Stimulated activated CD8-positive, alpha-beta memory T cell treated with anti-CD3 and anti-CD28 coated beads, Interleukin-15, amount 100 ng/mL, for 48 hours (primary cell): Measurements from ENCODE around the gene LIX1.
A peak's percentile ranks its signal among the peaks of the same experiment; 100 is the strongest.
"Not testable (repeated sequence)": the region's sequence is repeated elsewhere in the genome, so short reads cannot be mapped to it uniquely, and the experiment has no call there.

Source experiments
- DNase-seq, 2 donors: peaks; one replicate each; pipeline ENCODE4 v3.0.0-alpha.2; 2020; ENCODE audit warnings: low read depth in 2 of 2

The LIX1 gene

GRCh38 chr5:97141539-97141938 lies 872 bp downstream of the LIX1 start:
- DNase-seq = no peak

DNA sequence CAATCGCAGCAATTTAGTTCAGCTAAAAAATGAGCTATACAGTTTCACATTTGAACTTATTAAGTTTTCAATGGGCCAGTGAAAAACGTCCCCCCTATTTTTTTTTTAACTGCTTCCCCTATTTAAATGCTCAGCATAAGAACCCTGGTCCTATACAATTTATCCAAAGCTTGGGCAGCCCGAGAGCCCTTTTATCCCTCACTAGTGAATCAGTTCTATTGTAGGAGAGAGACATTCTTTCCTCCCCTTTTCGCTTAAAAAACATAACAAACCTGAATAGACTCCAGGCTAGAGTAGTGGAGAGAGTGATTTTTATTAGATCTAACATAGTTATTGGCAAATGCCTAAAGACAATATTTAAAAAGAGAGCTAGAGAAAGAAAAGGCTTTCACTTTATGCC lies 1.4 kb downstream of the LIX1 start:
- DNase-seq = no peak

DNA sequence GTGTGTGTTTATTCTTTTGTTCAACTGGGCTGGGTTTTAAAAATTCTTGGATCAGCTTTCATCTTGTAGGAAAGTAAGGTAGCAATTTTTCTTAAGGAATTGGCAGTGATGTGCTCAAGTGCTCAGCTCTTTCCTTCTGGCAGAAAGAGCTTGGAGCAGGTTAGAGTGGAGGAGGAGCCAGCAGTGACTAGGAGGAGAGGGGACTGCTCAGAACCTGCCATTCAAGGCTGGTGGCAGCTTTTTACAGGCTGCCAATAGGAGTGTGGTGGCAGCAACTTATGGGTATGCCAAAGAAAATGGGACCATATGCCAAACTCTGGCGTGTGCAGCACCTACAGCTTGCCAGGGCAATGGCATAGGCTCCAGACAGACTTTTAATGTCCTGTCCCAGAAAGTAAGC lies 2.2 kb downstream of the LIX1 start:
- DNase-seq = not testable (repeated sequence)

DNA sequence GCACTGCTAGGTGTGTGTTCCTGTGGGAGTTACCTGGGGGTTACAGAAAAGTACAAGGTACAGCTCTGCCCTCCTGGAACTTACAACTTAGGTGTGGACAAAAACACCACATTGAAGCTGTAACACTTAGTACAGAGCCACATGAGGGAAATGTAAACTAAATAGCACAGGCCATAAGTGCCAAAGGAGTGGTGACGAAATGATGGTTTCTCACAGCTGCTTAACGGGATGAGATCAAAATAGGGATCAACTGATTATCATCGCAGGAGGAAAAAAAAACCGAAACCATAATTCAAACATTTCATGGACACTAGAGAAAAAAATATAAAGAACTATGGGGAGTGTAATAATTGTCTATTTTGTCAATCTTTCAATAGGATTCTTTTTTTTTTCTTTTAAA lies 5.9 kb downstream of the LIX1 start:
- DNase-seq = no peak

DNA sequence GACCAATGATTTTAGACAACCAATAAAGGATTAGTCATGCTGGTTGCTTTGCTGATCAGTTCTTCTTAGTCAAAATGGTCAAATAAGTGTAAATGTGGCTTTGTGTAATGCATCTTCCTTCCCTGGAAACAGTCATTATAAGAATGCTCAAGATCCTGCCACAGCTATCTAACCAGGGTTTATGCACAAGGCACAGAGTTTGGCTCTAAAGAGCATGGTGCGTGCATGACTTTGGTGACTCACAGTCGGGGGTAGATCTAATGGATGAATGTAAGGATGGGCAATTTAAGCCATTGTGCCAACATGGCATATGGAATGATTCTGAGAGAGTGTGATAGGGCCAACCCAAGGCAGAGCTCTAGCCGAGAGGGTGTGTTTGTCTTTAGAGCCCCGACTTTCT lies 6.5 kb downstream of the LIX1 start:
- DNase-seq = peak in 1 of 2 donors; percentile 5

DNA sequence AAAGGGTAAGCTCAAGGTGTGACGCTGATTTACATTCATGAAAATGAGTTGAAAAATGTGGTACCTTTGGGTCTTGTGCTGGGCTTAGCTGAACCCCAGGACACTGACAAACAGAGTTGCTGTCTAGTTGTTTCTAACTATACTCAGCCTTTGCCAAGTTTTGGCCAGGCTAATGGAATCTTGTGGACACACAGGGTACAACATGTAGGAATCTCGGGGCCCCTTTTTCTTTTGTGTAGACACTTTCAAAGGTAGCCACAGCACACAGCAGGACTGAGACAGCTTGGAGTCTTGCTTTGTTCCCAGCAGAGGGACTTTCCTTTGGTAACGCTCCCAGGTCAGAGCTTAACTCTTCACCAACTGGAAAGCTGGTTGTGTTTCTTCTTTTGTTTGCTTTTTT lies 7.8 kb downstream of the LIX1 start:
- DNase-seq = no peak

GRCh38 chr5:97133101-97133500 lies 9.3 kb downstream of the LIX1 start:
- no peak for DNase-seq

- no peak for DNase-seq
Observed at GRCh38 chr5:97131921-97132320, 10.5 kb downstream of the LIX1 start.

DNA sequence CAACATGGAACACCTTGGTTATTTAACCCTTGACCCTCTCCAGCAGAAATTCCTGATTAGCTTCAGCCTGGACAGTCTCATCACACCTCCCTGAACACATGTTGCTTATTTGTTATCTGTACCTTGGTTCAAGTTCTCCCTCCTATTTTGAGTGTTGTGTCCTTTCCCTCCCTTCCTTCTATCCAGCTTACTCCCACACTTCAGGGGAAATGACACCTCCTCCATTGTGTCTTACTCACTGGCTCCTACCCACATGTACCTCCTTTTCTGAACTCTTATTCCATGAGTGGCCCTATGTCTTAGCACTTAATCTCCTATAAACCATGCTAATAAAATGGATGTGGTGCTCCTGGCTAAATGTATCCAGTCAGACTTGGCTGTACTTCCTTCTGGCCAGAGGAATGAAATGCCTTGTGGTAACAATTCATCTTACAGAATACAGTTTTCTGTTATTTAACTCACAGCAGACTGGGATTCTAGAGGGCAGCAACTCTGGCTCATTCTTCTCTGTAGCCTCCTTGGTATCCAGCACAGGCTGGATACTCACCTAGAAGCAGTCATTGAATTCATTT lies 11.2 kb downstream of the LIX1 start:
- no peak for DNase-seq

GRCh38 chr5:97127727-97128126 lies 14.7 kb downstream of the LIX1 start:
- DNase-seq = no peak

GRCh38 chr5:97125125-97125683 lies 17.2 kb downstream of the LIX1 start:
- DNase-seq = no peak

- DNase-seq = no peak
Observed at GRCh38 chr5:97124335-97124734, 18.1 kb downstream of the LIX1 start.

DNA sequence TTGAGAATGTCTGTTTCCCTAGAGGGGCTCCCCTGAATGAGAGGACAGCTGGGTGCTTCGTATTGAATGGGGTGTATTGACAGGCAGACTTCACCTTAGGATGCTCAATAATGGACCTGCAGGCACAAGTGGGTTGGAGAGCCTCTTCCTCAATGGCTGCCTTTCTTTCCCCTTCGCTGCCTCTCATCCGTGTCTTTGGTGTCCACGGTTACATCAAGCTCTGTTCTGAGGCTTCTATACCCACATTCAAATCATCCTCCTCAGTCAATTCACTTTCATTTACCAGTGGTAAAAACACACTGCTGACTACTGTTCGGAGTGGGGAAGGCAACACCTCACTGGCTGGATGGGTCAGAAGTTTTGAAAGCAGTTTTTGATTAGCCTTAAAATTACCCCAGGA lies 20.6 kb downstream of the LIX1 start:
- no peak for DNase-seq

DNA sequence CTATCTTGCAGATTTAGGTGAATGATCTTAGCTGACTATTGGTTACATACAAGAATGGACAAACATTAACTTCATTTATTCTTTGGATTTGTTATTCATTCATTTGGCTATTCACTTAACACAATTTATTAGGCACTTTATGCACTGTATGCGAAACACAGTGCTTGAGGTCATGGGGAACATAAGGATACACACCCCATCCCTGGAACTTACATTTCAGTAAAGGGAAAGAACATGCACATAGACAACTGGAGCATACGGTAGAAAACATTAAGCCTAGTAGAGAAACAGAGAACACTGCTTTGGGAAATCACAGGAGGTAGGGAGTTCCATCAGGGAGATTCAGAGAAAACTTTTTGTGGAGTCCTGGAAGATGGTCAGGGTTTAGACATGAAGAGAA lies 22.2 kb downstream of the LIX1 start:
- DNase-seq = no peak

DNA sequence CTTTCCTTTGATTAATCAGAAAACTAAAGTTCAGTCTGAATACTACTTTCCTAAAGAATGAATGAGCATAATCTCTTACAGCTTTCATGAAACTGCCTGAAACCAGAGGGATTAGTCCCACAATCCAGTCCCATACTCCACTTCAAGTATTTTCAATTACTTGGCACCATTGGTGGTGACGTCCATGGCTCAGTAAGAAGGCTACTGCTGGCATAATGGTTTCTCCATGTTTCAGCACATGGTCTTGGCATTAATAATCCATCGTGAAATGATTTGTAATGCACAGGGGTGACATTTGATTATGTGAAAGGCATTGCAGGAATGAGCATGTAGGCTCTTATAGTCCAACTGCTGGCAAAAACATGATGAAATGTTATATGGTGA lies 23.4 kb downstream of the LIX1 start:
- DNase-seq = no peak

- DNase-seq = no peak
Observed at GRCh38 chr5:97118261-97119006, 24.0 kb downstream of the LIX1 start.

- no peak for DNase-seq
Observed at GRCh38 chr5:97115932-97116331, 26.5 kb downstream of the LIX1 start.

- no peak for DNase-seq
Observed at GRCh38 chr5:97112230-97112629, 30.2 kb downstream of the LIX1 start.

GRCh38 chr5:97111616-97112015 lies 30.8 kb downstream of the LIX1 start:
- no peak for DNase-seq

GRCh38 chr5:97111004-97111403 lies 31.4 kb downstream of the LIX1 start:
- no peak for DNase-seq

DNA sequence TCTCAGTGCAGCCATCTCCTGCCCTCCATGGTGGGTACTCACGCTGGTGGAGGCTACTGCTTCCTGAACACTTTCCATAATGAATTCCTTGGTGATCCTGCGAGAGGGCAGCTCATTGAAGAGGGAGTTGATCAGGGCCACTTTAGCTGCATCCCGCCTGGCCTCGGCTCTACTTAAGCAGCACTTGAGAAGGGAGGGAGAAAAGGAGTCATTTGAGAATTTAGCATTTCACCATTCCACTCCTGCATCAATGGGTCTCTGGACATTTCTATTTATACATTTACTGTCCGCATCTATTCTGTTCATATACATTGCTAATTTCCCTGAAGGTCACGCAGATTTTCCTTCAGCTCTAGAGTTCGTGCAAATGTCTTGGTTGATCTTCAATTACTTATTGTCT lies 35.1 kb downstream of the LIX1 start:
- DNase-seq = no peak

- no peak for DNase-seq
Observed at GRCh38 chr5:97106216-97106581, 36.2 kb downstream of the LIX1 start.

DNA sequence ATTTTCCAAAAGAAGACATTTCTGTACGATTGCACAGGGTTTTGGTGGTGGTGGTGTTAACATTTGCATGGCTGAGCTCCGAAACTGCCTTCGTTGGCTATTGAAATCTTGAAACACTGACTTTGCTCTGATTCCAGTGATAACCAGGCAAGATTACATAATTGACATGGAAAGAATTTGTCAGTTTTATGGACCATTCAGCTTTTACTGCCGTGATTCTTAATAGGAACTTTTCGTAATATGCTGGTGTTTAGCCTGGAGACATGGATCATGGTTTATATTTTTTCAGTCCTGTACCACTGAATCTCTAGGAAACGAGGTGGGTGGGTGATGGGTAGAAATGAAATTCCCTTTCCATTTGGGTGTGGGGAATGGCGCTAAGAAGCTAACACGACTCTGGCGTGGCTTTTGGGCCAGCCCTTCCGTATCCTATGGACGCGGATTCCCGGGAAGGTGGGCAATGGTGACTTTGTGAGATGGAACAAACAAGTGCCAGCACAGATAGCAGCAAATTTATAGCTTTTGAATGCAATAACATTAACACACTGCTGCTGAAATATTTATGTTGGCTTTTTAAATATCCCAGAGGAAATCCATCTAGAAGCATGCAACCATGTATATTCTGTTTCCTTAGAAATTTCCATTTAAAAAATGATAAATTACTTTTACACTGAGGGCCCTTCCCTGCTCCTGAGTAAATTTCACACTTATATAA lies 36.8 kb downstream of the LIX1 start:
- DNase-seq = no peak
